GM19395 (cell line): ENCODE measurements around the gene RNF41.
"Not testable (repeated sequence)": the region's sequence is repeated elsewhere in the genome, so short reads cannot be mapped to it uniquely, and the experiment has no call there.

Experiments used
- ATAC-seq: cut with Tn5 transposase; IDR thresholded peaks from one replicate; pipeline ENCODE4 v1.9.1; 2021; ENCODE audit warnings: mild to moderate bottlenecking, moderate library complexity; ENCODE audit not compliant: unreplicated experiment

RNF41 gene

GRCh38 chr12:56213878-56214277 is 7.8 kb downstream of the RNF41 start:
- no peak for ATAC-seq

GRCh38 chr12:56212361-56212760 is 9.4 kb downstream of the RNF41 start:
- no peak for ATAC-seq

- ATAC-seq: no peak
Observed at GRCh38 chr12:56208006-56208405, 13.7 kb downstream of the RNF41 start.

- ATAC-seq: no peak
Observed at GRCh38 chr12:56206452-56207166, 15.1 kb downstream of the RNF41 start.

- ATAC-seq: no peak
Observed at GRCh38 chr12:56205445-56205844, 16.3 kb downstream of the RNF41 start.

GRCh38 chr12:56204275-56204674 is 17.4 kb downstream of the RNF41 start:
- ATAC-seq: no peak

- ATAC-seq: no peak
Observed at GRCh38 chr12:56202838-56203237, 18.9 kb downstream of the RNF41 start.

GRCh38 chr12:56202366-56202765 is 19.4 kb downstream of the RNF41 start:
- no peak for ATAC-seq

GRCh38 chr12:56198836-56199235 is 22.9 kb downstream of the RNF41 start:
- no peak for ATAC-seq

GRCh38 chr12:56197921-56198635 is 23.6 kb downstream of the RNF41 start:
- ATAC-seq: no peak

- not testable (repeated sequence) for ATAC-seq
Observed at GRCh38 chr12:56196818-56197550, 24.7 kb downstream of the RNF41 start.

GRCh38 chr12:56193025-56193578 is 28.6 kb downstream of the RNF41 start:
- ATAC-seq: no peak

- no peak for ATAC-seq
Observed at GRCh38 chr12:56192582-56192981, 29.1 kb downstream of the RNF41 start.

GRCh38 chr12:56190695-56191155 is 31.0 kb downstream of the RNF41 start:
- no peak for ATAC-seq

GRCh38 chr12:56189918-56190694 is 31.6 kb downstream of the RNF41 start:
- ATAC-seq: peak; percentile 44

GRCh38 chr12:56189099-56189917 is 32.4 kb downstream of the RNF41 start, which contains the start of gene SMARCC2:
Gene SMARCC2, minus strand, starts transcription at chr12:56189483. Its CDS starts 22 bp downstream, at chr12:56189461.
- peak; percentile 62 for ATAC-seq

- ATAC-seq: no peak
Observed at GRCh38 chr12:56188778-56189098, 33.0 kb downstream of the RNF41 start.

- no peak for ATAC-seq
Observed at GRCh38 chr12:56188131-56188777, 33.5 kb downstream of the RNF41 start.

- no peak for ATAC-seq
Observed at GRCh38 chr12:56186957-56187356, 34.8 kb downstream of the RNF41 start.
